HG02763 (cell line): ENCODE results near the gene TSPAN32.

Experiments used
- ATAC-seq: cut with Tn5 transposase; IDR thresholded peaks from one replicate; pipeline ENCODE4 v1.9.1; 2021; ENCODE audit warnings: mild to moderate bottlenecking, moderate library complexity; ENCODE audit not compliant: unreplicated experiment

The TSPAN32 gene, protein sequence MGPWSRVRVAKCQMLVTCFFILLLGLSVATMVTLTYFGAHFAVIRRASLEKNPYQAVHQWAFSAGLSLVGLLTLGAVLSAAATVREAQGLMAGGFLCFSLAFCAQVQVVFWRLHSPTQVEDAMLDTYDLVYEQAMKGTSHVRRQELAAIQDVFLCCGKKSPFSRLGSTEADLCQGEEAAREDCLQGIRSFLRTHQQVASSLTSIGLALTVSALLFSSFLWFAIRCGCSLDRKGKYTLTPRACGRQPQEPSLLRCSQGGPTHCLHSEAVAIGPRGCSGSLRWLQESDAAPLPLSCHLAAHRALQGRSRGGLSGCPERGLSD

DNA sequence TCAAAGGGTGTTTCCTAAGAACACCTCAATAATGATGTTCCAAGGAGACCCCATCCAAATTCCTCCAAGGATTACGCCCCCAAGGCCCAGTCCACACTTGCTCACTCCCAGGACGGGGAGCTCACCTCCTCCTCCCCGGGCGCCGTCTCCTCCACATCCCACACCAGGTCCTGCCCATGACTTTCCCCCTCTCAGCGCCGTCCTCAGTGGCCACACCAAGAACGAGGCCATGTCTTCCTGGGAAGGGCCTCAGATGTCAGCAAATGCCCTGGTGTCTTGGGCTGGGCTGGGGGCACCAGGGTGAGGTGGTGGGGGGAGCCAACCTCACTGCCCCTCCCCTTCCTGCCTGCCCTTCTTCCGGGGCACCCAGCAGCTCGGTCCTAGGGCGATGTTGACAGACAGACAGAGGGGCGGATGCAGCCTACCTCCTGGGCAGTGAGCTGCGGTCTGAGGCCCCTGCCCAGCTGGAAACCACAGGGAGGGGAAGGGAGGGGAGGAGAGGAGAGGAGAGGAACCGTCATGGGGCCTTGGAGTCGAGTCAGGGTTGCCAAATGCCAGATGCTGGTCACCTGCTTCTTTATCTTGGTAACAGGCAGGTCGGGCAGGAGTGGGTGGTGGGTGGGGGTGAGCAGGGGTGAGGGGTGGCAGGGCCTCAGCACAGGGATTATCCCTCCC is at the start of gene TSPAN32, which contains the start of gene C11orf21:
Gene TSPAN32, plus strand, starts transcription at position 383 of the 675 bp plus-strand sequence. Its CDS starts 137 bp downstream, at position 520.
Gene C11orf21, minus strand, starts transcription at position 288 of the 675 bp plus-strand sequence. Its CDS starts 110 bp downstream, at position 178.
- ATAC-seq: peak; percentile 56

DNA sequence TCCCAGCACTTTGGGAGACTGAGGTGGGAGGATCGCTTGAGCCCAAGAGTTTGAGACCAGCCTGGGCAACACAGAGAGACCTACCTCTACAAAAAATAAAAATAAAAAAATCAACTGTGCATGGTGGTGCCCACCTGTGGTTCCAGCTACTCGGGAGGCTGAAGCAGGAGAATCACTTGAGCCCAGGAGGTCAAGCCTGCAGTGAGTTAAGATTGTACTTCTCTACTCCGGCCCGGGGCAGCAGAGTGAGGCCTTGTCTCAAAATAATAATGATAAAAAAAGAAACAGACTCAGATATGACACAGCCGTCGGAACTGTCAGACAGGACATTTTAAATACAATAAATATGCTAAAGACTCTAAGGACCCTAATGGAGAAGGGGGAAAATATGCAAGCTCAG is 49.8 kb upstream of the TSPAN32 start:
- ATAC-seq: no peak

- ATAC-seq: no peak
Measured at GRCh38 chr11:2256293-2256913, 45.4 kb upstream of the TSPAN32 start.

- ATAC-seq: no peak
Measured at GRCh38 chr11:2256951-2257700, 44.7 kb upstream of the TSPAN32 start.

DNA sequence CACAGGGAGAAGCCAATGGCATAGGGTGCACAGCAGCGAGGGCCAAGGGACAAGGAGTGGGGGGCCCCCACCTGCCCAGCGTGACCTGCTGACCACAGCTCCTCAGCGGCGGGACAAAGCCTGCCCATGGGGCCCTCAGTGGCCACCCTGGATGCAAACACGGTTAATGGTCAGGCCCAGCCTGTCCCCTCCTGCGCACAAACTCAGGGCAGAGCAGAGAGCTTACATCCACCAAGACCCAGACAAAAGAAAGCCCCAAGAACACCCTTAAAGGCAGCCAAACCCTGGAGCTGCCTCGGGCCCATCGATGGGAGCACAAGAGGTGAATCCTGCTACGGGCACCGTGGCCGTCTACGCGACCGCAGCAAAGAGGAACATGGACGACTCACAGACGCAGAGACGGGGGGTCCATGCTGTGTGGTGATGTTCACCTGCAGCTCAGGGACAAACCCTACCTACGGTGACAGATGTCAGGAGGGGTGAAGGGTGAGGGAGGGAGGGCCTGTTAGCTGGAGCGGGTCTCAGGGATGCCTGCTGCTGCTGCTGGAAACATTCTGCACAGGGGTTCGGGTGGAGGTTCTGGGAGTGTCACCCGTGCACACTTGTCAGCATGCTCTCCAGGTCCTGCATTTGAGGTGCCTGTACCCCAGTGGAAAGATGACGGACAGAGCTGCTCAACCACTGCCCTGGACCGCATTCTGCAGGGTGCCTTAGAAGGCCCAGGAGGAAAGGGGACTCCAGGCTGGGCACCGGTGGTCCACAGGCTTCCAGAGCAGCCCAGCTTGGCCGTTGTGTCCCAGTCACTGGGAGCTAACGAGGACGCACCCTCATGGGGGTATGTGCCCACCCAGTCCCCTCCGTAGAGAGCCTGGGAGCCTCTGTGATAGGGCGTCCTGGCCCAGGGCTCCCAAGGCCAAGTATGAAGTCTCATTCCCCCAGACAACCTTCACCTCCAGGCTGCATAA is 43.0 kb upstream of the TSPAN32 start:
- ATAC-seq: no peak

DNA sequence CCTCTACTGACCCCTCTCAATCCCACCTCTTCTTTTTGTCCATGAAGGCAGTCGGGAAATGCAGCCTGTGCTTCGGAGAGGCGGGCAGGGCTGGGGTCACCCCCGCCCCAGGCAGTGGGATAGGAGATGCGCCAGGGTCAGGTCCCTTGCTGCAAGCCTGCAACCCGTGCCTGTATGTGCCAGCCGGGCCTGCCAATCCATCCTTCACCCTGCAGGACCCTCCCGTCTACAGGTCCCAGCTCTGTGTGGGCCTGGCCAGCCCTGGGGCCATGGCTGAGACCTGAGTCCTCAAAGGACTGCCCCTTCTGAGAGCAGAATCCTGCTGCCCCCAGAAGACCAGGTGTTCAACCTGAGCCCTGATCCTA is 42.4 kb upstream of the TSPAN32 start:
- no peak for ATAC-seq

DNA sequence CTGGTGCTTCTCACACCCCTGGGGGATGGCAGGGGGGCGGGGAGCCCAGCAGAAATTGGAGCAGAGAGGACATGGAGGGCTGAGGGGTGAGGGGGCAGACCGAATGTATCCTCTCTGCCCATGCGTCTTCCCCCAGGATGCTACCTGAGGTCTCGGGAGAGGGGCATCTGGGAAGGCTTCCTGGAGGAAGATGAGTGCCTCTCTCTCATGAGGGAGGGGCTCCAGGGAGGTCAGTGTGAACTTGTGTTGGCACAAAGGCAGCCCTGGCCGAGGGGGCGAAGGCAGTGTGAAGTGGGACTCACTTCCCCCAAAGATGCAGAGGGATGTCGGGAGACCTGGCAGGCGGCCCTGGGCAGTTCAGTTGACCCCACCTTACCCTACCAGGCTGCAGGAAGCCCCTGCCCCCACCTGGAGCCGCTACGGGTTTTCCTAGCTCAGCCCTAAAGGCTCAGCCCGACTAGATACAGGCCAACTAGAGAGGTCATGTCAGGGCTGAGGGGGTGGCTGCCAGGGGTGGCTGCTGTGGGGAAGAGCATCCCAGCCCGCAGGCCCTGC is 41.8 kb upstream of the TSPAN32 start:
- no peak for ATAC-seq

- ATAC-seq: no peak
Measured at GRCh38 chr11:2260491-2261364, 41.1 kb upstream of the TSPAN32 start.

- ATAC-seq: no peak
Measured at GRCh38 chr11:2261436-2262230, 40.2 kb upstream of the TSPAN32 start.

DNA sequence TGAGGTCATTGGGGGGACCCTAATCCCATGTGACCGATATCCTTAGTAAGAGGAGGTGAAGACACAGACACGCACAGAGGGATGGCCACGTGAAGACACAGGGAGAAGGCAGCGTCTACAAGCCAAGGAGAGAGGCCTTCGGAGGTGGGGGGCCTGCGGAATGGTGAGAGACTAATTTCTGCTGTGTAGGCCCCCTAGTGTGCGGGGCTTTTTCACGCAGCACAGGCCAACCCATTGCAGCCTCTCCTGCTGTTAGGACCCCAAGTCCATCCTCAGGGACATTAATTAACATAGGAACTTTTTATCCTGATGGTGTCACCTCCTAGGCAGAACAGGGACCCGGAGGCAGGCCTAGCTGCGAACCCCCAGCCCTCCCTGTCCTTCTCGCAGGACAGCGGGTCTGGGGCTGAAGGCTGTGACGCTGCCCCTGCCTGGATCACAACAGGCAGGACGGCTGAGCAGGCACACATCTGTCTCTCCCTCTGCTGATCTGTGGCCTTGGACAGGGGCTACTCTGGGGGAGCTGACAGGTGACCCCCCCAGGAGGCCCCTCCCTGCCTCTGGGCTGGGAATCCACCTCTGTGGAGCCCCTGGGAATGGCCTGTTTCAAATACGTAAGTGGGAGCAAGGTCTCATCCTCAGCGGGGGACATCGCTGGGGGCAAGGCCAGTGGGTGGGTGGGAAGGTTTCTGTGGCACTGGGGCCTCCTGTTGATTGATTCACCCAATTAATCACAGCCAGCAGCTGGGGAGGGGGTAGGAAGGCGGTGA is 39.3 kb upstream of the TSPAN32 start:
- ATAC-seq: no peak

DNA sequence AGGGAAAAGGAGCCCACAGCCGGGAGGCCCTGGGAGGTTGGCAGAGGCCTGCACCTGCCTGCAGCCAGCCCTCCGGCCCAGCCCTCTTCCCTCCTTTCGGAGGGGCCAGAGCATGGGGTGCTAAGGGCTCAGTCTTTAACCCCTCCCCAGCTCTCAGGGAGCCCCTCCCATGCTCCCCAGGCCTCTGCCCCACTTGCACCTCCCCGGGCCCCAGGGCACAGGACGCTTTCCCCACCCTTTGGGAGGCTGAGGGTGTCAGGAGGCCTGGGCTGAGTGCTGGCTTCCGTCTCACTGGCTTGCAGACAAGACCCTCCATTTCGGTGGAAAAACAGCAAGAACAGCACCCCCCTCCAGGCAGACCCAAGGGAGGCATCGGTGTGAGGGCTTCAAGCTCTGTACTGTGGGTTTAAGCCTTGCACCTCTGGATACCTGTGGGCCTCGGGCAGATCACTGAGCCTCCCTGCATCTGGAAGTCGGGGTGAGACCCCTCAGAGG is 38.7 kb upstream of the TSPAN32 start:
- no peak for ATAC-seq

DNA sequence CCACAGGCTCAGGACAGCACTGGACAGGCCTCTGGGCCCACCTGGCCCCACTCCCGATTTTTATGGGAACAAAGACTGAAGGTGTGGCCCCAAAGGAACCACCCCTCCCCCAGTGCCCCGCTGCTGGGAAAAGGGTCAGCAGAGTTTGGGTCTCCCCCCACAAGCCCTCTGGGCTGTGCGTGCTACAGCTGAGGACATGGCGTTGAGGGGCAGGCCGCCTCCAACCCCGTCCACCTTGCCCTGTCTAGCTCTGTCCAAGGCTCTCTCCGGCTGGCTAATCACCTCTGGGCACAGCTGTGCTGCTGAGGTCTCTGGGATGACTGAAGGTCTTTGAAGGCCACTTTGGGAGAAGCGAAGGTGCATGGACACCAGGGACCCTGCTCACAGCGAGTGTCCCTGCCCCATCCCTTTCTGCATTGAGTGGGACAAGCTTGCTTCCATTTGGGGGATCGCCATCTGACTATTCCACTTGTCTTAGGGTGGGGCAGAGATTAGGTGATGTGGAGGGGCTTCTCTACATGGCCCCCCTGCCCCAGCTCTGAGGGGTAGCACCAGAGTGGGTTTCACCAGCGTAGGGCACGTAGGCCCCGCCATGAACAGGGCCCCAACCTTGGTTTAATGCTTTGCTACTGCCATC is 38.0 kb upstream of the TSPAN32 start:
- no peak for ATAC-seq

GRCh38 chr11:2264366-2265053 is 37.3 kb upstream of the TSPAN32 start:
- no peak for ATAC-seq

DNA sequence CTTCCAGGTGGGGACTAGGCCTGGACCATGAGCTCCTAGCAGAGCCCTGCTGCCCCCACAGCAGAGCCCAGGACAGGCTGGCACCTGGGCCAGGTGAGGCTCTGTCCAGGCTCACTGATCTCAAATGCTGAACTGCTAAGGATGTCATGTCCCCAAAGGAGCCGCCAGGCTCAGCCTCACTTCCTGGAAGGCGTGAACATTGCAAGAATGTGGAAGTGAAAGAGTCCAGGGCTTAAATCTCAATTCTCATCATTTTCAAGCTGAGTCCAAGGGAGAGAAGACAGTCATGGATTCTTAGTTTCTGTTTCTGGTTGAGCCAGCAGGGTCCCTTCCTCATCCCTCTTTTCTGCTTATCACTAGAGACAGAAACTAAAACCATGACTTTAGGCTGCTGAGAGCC is 36.4 kb upstream of the TSPAN32 start:
- ATAC-seq: no peak

GRCh38 chr11:2265854-2266585 is 35.8 kb upstream of the TSPAN32 start:
- no peak for ATAC-seq
